Stimulated activated CD4-positive, alpha-beta T cell treated with anti-CD3 and anti-CD28 coated beads, TNF-alpha, amount 100 ng/mL, for 48 hours (primary cell): ENCODE results near the gene ADGRG7.

Source experiments
- DNase-seq, 3 donors: peaks; one replicate each; pipeline ENCODE4 v3.0.0-alpha.2; 2020; ENCODE audit warnings: low read depth in 3 of 3

Gene ADGRG7

GRCh38 chr3:100602506-100603444 lies 6.6 kb upstream of the ADGRG7 start:
- no peak for DNase-seq

GRCh38 chr3:100603469-100603868 lies 5.9 kb upstream of the ADGRG7 start:
- DNase-seq, result no peak

- DNase-seq, result no peak
These were observed 4.0 kb upstream of the ADGRG7 start for GRCh38 chr3:100605358-100605757.

GRCh38 chr3:100606894-100607512 lies 2.4 kb upstream of the ADGRG7 start:
- DNase-seq, result no peak

GRCh38 chr3:100609963-100610362 lies 562 bp downstream of the ADGRG7 start:
- DNase-seq, result no peak

- DNase-seq, result no peak
These were observed 1.8 kb downstream of the ADGRG7 start for GRCh38 chr3:100611221-100611620.

GRCh38 chr3:100613721-100614390 lies 4.5 kb downstream of the ADGRG7 start:
- DNase-seq, result no peak

DNA sequence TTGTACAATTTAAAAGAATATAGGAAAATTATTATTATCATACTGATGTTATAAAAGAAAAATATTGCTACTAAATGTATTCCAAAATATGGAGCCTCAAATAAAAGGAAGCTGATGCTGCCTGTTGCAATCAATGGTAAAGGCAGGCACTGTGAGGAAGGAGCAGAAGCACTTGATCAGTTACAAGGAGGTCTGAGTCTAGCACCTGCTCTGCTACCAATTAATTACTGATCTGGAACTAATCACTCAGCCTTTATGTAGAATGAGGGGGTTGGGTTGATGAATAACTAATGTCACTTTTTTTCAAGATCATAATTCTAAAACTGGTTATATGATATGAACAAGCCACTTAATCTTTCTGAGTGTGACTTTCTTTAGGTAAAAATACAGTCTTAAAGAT lies 5.5 kb downstream of the ADGRG7 start:
- DNase-seq, result no peak

DNA sequence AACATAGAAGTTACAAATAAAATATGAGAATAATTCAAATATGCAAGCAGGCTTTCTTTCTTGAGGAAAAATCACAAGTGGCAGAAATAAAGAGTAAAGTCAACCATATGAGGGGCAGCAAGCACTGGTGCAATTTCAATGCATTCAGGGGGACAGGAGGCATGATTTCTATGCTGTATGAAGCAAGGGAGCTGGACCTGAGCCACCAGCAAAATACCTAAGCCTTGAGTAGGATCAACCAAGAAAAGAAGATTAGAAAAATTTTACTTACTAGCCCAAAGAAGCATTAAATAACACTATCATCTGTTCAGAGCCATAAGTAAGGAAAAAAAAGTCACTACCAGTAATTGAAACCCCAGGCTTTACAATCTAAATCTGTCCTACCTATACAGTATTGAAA lies 6.3 kb downstream of the ADGRG7 start:
- no peak for DNase-seq

- no peak for DNase-seq
These were observed 11.8 kb downstream of the ADGRG7 start for GRCh38 chr3:100621251-100621650.

DNA sequence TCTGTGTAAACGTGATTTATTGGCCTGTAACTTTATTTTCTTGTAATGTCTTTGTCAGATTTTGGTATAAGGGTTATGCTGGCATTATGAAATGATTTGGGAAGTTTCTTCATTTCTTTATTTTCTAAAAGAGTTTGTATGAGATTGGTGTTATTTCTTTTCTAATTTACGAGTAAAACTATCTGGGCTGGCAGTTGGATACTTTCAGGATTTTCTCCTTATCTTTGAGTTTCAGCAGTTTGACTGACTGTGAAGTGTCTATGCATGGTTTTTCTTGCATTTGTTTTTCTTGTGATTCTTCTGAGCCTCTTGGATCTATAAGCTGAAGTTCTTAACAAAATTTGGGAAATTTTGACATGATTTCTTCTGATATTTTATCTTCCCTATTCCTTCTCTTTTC lies 18.1 kb downstream of the ADGRG7 start:
- no peak for DNase-seq

GRCh38 chr3:100629421-100630127 lies 20.2 kb downstream of the ADGRG7 start:
- DNase-seq, result no peak

DNA sequence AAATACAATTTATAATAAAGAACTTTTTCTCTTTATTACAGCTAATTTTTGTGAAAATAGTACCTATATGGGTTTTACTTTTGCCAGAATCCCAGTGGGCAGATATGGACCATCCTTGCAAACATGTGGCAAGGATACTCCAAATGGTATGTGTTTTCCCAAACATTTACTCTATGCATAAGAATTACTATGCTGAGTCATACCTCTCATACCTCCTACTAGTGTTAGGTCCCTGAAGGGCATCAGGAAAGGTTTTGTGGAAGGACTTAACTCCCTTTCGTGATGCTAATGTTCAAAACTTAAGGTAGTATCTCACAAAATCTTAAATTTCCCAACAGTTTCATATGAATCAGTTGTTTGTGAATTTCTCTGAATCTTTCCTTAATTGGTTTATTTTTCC lies 21.3 kb downstream of the ADGRG7 start:
- no peak for DNase-seq

DNA sequence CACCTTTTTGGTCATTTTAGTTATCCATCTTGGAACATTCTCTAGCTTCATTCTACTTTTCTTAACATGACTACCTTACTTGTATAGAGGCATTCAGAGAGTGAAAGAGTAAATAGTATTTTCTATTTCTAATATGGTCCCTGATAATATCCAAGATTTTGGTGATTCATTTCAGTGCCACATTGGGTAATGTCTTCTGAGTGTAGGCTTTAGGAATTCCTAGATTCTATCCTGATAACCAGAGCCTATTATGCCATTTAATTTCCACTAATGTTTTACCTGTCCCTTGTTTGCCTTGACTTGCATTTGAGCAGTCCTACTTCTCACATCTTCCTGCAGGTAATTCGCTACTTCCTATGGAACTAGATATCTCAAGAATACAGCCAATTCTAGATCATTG lies 21.8 kb downstream of the ADGRG7 start:
- no peak for DNase-seq

GRCh38 chr3:100634493-100635272 lies 25.3 kb downstream of the ADGRG7 start:
- DNase-seq, result peak in 1 of 3 donors; percentile 25

DNA sequence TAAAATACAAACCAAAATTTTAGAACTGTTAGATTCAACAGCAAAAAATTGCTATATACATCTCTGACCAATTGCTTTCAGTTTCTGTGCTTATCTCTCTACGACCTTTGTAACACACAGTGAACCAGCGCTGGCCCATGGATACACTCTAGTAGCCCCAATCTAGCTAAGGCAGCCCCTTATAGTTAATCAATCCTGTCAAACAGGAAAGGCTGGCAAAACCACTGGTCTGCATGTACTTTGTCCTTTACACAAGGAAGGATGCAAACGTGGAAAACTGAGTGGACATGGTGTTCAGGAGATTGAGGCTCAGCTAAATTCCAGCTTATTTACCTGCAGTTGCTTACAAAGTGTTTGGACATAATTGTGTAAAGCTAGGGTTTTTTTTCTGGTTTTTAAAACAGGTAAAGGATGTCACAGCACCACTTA lies 25.9 kb downstream of the ADGRG7 start:
- no peak for DNase-seq

DNA sequence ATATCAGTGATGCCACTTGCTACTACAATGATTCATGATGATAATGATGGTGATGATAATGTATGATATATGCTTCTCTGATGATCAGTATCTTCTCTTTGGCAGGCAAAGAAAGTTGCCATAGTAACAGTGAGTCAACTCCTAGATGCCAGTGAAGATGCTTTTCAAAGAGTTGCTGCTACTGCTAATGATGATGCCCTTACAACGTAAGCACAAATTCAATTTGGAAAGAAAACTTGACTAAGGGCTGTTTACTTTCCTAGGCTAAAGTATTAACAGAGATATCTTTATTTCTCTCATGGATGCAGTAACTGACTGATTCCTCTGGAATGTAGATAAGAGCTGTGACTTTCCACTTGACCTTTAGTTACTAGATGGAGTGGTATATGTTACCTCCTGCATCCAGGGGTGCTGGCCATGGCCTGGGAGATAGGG lies 27.8 kb downstream of the ADGRG7 start:
- DNase-seq, result no peak

GRCh38 chr3:100640633-100641032 lies 31.2 kb downstream of the ADGRG7 start:
- DNase-seq, result no peak

DNA sequence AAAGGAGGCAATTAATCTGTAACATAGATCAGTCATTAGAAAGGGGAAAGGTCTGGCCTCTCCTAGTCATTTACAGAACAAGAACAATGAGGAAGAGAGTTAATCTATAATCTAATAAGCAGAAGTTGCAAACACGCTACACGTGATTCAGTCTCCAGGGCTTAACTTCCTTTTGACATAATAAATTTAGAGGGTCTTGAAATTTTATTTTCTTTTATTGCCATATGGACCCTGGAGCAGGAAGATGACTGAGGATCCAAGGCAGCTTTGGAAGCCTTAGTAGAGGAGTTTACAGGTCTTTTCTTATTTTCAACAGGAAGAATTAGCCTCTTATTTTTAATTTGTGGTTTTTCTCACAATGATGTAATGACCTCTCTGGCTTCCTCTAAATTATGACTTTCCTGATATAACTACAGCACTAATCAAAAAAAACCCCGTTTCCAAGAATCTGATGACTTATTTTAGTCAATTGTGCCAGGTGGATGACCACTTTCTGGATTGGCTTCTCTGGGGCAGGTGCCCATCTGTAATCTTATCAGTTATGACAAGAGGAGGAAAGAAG lies 32.2 kb downstream of the ADGRG7 start:
- DNase-seq, result no peak

DNA sequence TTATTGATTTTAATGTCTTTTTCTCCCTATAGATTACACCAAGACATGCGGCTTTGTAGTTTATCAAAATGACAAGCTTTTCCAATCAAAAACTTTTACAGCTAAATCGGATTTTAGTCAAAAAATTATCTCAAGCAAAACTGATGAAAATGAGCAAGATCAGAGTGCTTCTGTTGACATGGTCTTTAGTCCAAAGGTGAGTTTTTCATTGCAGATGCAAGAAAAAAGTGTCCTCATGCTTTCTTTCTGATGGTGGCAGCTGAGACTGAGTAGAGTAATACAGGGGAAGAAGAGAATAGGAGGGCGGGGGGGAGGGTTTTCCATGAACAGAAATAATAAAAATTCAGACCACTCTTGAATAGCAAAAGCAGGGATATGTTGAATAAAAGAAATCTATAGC lies 36.5 kb downstream of the ADGRG7 start:
- no peak for DNase-seq

DNA sequence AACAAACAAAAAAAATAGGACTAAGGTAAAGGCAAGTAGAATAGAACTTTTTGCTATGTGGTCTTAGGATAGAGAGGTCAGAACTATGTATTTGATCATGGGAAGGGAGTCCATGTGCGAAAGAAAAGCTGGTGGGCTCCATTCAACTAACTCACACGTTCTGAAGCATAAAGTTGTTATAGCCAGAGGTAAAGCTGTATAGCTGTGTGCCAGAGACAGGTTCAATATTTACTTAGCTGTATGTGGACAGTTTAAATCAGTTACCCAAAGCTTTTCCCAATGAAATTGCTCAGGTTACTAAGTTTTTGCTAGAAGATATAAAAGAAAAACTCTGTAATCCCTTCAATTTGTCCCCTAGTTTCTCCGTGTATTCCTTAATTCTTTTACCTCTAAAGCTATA lies 37.8 kb downstream of the ADGRG7 start:
- DNase-seq, result no peak
